Ovary (tissue), 9 donors: Measurements from ENCODE around the gene TDRD9. TPM values are rescaled to one million over a fixed set of nuclear protein-coding genes. Genes with fewer than 3 reads are reported as not detected.

Experiments used
- DNase-seq, 5 donors: peaks; one replicate each; pipeline ENCODE4 v3.0.0-alpha.2; 2019 to 2020
- H3K27ac ChIP-seq, 2 donors: fragments of 200-600 bp; one replicate each; pipeline versions ENCODE4 v1.5.1 to v1.8.0; 2019 to 2022
- H3K27me3 ChIP-seq: fragments of 200-600 bp; one replicate; pipeline ENCODE4 v1.8.0; 2022
- H3K36me3 ChIP-seq: fragments of 200-600 bp; sonication (generic); one replicate; pipeline ENCODE4 v1.5.1; 2019
- H3K4me1 ChIP-seq: one replicate; pipeline ENCODE4 v1.8.1; 2013; ENCODE audit warnings: mild to moderate bottlenecking, moderate library complexity; ENCODE audit not compliant: insufficient read depth
- H3K4me3 ChIP-seq: fragments of 200-600 bp; sonication (generic); one replicate; pipeline ENCODE4 v1.5.1; 2017
- H3K9me3 ChIP-seq, 2 donors: fragments of 200-600 bp in 1 of 2; sonication (generic) in 1 of 2; one replicate each; pipeline versions ENCODE4 v1.5.1 to v1.8.1; 2013 to 2019; ENCODE audit warnings: mild to moderate bottlenecking in 1 of 2, moderate library complexity in 1 of 2
- CTCF ChIP-seq, 3 donors: fragments of 450-650 bp in 2 of 3; fragments of 200-600 bp in 1 of 3; IDR thresholded peaks; one replicate each; pipeline versions ENCODE4 v1.5.1 to v1.8.0; 2016 to 2022; ENCODE audit warnings: antibody characterized with exemption in 3 of 3, mild to moderate bottlenecking in 1 of 3
- EP300 ChIP-seq: sonication (generic); formaldehyde crosslinking; IDR thresholded peaks from one replicate; pipeline ENCODE4 v1.6.1; 2017; ENCODE audit warnings: antibody characterized with exemption
- POLR2A ChIP-seq: fragments of 450-650 bp; IDR thresholded peaks from one replicate; pipeline ENCODE4 v1.6.1; 2017; ENCODE audit warnings: antibody characterized with exemption, mild to moderate bottlenecking, moderate library complexity
- WGBS, 3 donors: extraction: QIAGEN DNeasy Blood & Tissue Kit in 1 of 3; methylation state at CpG; one replicate each; pipeline versions ENCODE4 v1.1.5 to v1.1.7; 2013 to 2017; 5-methylcytosine and 5-hydroxymethylcytosine counted together
- intact Hi-C, 4 donors: fragments of 100-400 bp; cut with DNase I; formaldehyde crosslinking; loops; one replicate each; pipeline versions ENCODE4 v1.11.0 to v1.15.1; 2022 to 2023
- polyA plus RNA-seq, 2 donors: library from polyadenylated mRNA; stranded (reverse); fragments of 200-250 nt in 1 of 2; fragments of 350-450 nt in 1 of 2; fragmentation: Illumina TruSeq in 1 of 2; extraction: RNeasy Lipid Tissue Mini Kit (QIAGEN cat#74804) in 1 of 2; gene quantifications; one replicate each; pipeline ENCODE4 v1.2.3, GENCODE V29; 2013 to 2014
- total RNA-seq, 7 donors: library from RNA; depleted of rRNA in 2 of 7; stranded (reverse); fragments of >200 nt in 2 of 7; fragmentation: NEBNext Ultra II Directional in 3 of 7; extraction: Animal tissue kit (Norgen Biotek cat#: 25700) in 3 of 7; gene quantifications; one replicate each; pipeline versions ENCODE4 v1.1.0 to v1.2.4, GENCODE V29; 2016 to 2023
- donor health status: DM: no; HTN: no; CAD: no; lungs with moderate emphysema.
- donor health status: DM: no; HTN: no; CAD: no.
- donor health status: Bipolar disorder and iron deficiency.
- donor health status: DM: yes; HTN: yes; CAD: no.
- donor health status: DM: no; HTN: no; CAD: no.
- donor health status: DM: yes; HTN: yes; CAD: no.

TDRD9 gene
- total and polyA plus RNA-seq, 9 donors = 0.23 to 5.1 (median 0.83) TPM

DNA sequence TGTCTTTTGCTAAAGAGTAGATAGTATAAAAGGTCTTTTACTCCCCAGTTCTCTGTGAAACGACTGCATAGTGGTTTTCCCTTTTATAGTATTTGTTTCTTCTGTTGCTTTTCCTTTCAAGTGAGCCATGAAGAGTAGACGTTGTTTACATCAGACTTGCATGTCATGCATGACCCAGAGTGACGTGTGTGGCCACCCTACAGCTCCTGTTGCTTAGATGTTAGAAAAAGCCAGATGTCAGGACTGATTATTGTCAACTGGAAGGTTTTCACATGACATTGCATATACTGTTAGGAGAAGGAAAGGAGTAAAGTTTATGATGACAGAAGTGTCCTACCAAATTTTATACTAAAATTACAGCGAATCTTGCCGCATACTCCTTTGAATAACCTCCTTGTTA, 15.4 kb downstream of the TDRD9 start:
- Histone ChIP-seq H3K27ac (no peak overlapping the region), H3K4me3 (no peak overlapping the region), H3K36me3 (no peaks in the 10 kb centered on the region), H3K27me3 (no peaks in the 10 kb centered on the region), H3K4me1 (no peaks in the 10 kb centered on the region), H3K9me3 (no peaks in the 10 kb centered on the region)
- DNase-seq = no peak
- TF ChIP-seq EP300 = no peak
- TF ChIP-seq CTCF (IDR thresholded peaks at IDR 0.05) = no peak
- no peak for TF ChIP-seq POLR2A
- 46 to 58% (median 55%) methylated on average over 5 of the region's 5 CpGs for WGBS, 3 donors
- intact Hi-C loops = no loop called here

GRCh38 chr14:103946975-103947374, 18.7 kb downstream of the TDRD9 start:
- WGBS, 3 donors = 89 to 98% (median 93%) methylated on average over 2 of the region's 2 CpGs
- TF ChIP-seq POLR2A (no peak), CTCF (IDR thresholded peaks at IDR 0.05) (no peak), EP300 (no peak)
- no peaks in the 10 kb centered on the region for H3K36me3 ChIP-seq
- intact Hi-C loops = no loop called here
- H3K9me3 ChIP-seq = no peaks in the 10 kb centered on the region
- no peak overlapping the region for H3K27ac ChIP-seq
- no peak overlapping the region for H3K4me3 ChIP-seq
- H3K27me3 ChIP-seq = no peaks in the 10 kb centered on the region
- no peak for DNase-seq
- no peaks in the 10 kb centered on the region for H3K4me1 ChIP-seq

DNA sequence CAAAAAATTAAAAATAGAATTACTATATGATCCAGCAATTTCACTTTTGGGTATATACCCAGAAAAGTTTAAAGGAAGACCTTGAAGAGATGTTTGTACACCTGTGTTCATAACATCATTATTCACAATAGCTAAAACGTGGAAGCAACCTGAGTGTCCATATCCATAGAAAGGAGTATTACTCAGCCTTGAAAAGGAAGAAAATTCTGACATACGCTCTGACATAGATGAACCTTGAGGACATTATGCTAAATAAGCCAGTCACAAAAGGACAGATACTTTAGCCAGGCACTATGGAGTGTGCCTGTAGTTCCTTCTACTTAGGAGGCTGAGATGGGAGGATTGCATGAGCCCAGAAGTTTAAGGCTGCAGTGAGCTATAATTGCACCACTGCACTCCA, 20.2 kb downstream of the TDRD9 start:
- Histone ChIP-seq H3K36me3 (no peaks in the 10 kb centered on the region), H3K9me3 (no peaks in the 10 kb centered on the region), H3K27me3 (no peaks in the 10 kb centered on the region), H3K27ac (no peak overlapping the region), H3K4me1 (no peaks in the 10 kb centered on the region), H3K4me3 (no peak overlapping the region)
- DNase-seq = no peak
- WGBS, 3 donors = 78 to 86% (median 83%) methylated on average over 2 of the region's 2 CpGs
- intact Hi-C loops = no loop called here
- TF ChIP-seq EP300 (no peak), POLR2A (no peak), CTCF (IDR thresholded peaks at IDR 0.05) (no peak)

- DNase-seq = no peak
- H3K4me3 ChIP-seq = no peak overlapping the region
- no peaks in the 10 kb centered on the region for H3K27me3 ChIP-seq
- H3K36me3 ChIP-seq = no peaks in the 10 kb centered on the region
- intact Hi-C loops = no loop called here
- no peaks in the 10 kb centered on the region for H3K4me1 ChIP-seq
- no peak overlapping the region for H3K27ac ChIP-seq
- TF ChIP-seq POLR2A (no peak), CTCF (IDR thresholded peaks at IDR 0.05) (no peak), EP300 (no peak)
- 19 to 43% (median 21%) methylated on average over 5 of the region's 5 CpGs for WGBS, 3 donors
- no peaks in the 10 kb centered on the region for H3K9me3 ChIP-seq
Observed at GRCh38 chr14:103949131-103949790, 21.0 kb downstream of the TDRD9 start.
